SU-DHL-6 (cell line): ENCODE measurements around the gene RAB33A.
"Not testable (repeated sequence)": the region's sequence is repeated elsewhere in the genome, so short reads cannot be mapped to it uniquely, and the experiment has no call there.

Source experiments
- H2AFZ ChIP-seq: fragments of 200-600 bp; sonication (generic); 2 replicates; pipeline ENCODE4 v1.6.1; 2014; ENCODE audit warnings: low read depth, mild to moderate bottlenecking, moderate library complexity, mixed read lengths, antibody characterized with exemption, low read length; ENCODE audit not compliant: severe bottlenecking
- H3F3A ChIP-seq: fragments of 200-600 bp; shearing (Covaris generic); 2 replicates; pipeline ENCODE4 v1.6.0; 2016; ENCODE audit warnings: antibody characterized with exemption, mild to moderate bottlenecking; ENCODE audit not compliant: insufficient read depth
- H3K27ac ChIP-seq: fragments of 200-600 bp; sonication (generic); 2 replicates; pipeline ENCODE4 v1.5.1; 2016; ENCODE audit warnings: low read depth, mild to moderate bottlenecking, low read length, moderate library complexity, mixed read lengths
- H3K27me3 ChIP-seq: fragments of 200-600 bp; sonication (generic), shearing (Covaris generic); 2 replicates; pipeline ENCODE4 v1.6.0; 2014; ENCODE audit warnings: mild to moderate bottlenecking, low read length
- H3K36me3 ChIP-seq: fragments of 200-600 bp; sonication (generic); 2 replicates; pipeline ENCODE4 v1.6.1; 2014; ENCODE audit warnings: mild to moderate bottlenecking, low read length, mixed read lengths
- H3K4me2 ChIP-seq: fragments of 300-600, 200-600 bp; shearing (Covaris generic), sonication (generic); 2 replicates; pipeline ENCODE4 v1.6.0; 2014; ENCODE audit warnings: low read length, low read depth, mild to moderate bottlenecking; ENCODE audit not compliant: poor library complexity, severe bottlenecking
- H3K4me3 ChIP-seq: fragments of 200-600 bp; sonication (generic); 2 replicates; pipeline ENCODE4 v1.5.1; 2014; ENCODE audit warnings: antibody characterized with exemption, low read length, mild to moderate bottlenecking, mixed read lengths; ENCODE audit not compliant: insufficient read depth, poor library complexity, severe bottlenecking
- H3K79me2 ChIP-seq: fragments of 200-600 bp; sonication (generic); 2 replicates; pipeline ENCODE4 v1.6.1; 2014; ENCODE audit warnings: mild to moderate bottlenecking, low read length, moderate library complexity; ENCODE audit not compliant: insufficient read depth
- H3K9ac ChIP-seq: fragments of 200-600 bp; sonication (generic); 2 replicates; pipeline ENCODE4 v1.7.0; 2014; ENCODE audit warnings: mild to moderate bottlenecking, low read length
- H3K9me2 ChIP-seq: fragments of 200-600 bp; sonication (generic); replicated peaks from 2 replicates; pipeline ENCODE4 v1.6.1; 2014; ENCODE audit warnings: low read length; ENCODE audit not compliant: insufficient read depth
- H3K9me3 ChIP-seq: fragments of 200-600 bp; sonication (generic); 2 replicates; pipeline ENCODE4 v1.6.1; 2014; ENCODE audit warnings: low read length, mixed read lengths; ENCODE audit not compliant: insufficient read depth
- H4K20me1 ChIP-seq: fragments of 200-600 bp; sonication (generic); 2 replicates; pipeline ENCODE4 v1.6.1; 2014; ENCODE audit warnings: low read depth, mild to moderate bottlenecking, antibody characterized with exemption, low read length, moderate library complexity, mixed read lengths
- CTCF ChIP-seq: fragments of 200-600 bp; sonication (generic); IDR thresholded peaks from one replicate; pipeline ENCODE4 v1.5.1; 2017; ENCODE audit warnings: antibody characterized with exemption, mild to moderate bottlenecking, low read length, moderate library complexity; ENCODE audit not compliant: insufficient read depth, poor library complexity, severe bottlenecking
- EZH2phosphoT487 ChIP-seq: fragments of 200-600 bp; sonication (generic), shearing (Covaris generic); conservative IDR thresholded peaks from 2 replicates; pipeline ENCODE4 v1.6.1; 2018; ENCODE audit warnings: mild to moderate bottlenecking, antibody characterized with exemption, low read length, moderate library complexity, mixed read lengths

Gene RAB33A

GRCh38 chrX:130228871-130229270 is 57.1 kb downstream of the RAB33A start:
- Histone ChIP-seq H2AFZ (no peak overlapping the region), H3K9me2 (no peaks in the 10 kb centered on the region), H3K36me3 (peaks cover 19% of the 10 kb centered on the region; the same call in 1 of the 2 replicates), H3K27me3 (no peaks in the 10 kb centered on the region), H3K9ac (no peak overlapping the region), H3K79me2 (no peaks in the 10 kb centered on the region), H3K4me2 (no peak overlapping the region), H3F3A (no peaks in the 10 kb centered on the region), H4K20me1 (no peaks in the 10 kb centered on the region), H3K4me3 (no peak overlapping the region), H3K27ac (no peak overlapping the region), H3K9me3 (no peaks in the 10 kb centered on the region)
- TF ChIP-seq CTCF: no peak
- no peak for TF ChIP-seq EZH2phosphoT487

GRCh38 chrX:130231184-130231583 is 59.4 kb downstream of the RAB33A start:
- not testable (repeated sequence) for H3K9ac ChIP-seq, H3K79me2 ChIP-seq, H3F3A ChIP-seq, H2AFZ ChIP-seq, H3K27ac ChIP-seq, H3K9me3 ChIP-seq, H4K20me1 ChIP-seq, H3K9me2 ChIP-seq, H3K4me3 ChIP-seq, H3K27me3 ChIP-seq, H3K4me2 ChIP-seq
- H3K36me3 ChIP-seq: peaks cover 21% of the 10 kb centered on the region; the same call in 1 of the 2 replicates
